ENCODE results near the gene VWA3A. TPM values are rescaled to one million over a fixed set of nuclear protein-coding genes. Genes with fewer than 3 reads are reported as not detected.

The VWA3A gene
- total RNA-seq, 1 donor from 2014 or later, result 4.7 TPM

DNA sequence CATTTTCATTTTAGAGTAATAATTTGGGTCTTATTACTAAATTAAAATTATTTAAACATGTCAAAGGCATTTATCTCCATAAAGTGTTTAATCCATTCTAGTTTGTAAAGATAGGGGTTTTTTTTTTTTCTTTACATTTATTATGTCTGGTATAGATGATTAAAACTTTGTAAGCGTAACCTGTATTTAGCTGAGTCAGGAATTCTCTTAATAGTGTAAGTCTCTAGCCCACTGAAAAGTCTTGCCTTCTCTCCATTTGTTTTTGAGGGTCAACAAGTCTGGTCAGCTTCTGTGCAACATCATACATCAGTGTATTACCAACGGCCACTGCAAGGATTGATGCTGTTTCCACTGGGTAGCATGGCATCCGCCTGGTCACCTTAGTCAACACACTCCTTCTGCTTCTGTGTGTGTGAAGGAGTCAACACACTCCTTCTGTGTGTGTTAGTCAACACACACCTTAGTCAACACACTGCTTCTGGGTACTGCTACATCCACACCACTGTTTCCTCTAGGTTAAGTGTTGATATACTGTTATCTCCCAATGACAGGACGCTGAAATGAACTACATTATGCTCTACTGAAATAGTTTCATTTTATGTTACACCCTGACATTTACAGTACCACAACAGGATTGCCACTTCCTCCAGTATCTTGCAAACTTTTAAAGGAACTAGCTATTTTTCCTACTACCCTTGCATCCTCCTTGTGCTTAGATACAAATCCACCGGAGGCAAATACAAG is 37.3 kb upstream of the VWA3A start:
- TF ChIP-seq, protein P1, sequence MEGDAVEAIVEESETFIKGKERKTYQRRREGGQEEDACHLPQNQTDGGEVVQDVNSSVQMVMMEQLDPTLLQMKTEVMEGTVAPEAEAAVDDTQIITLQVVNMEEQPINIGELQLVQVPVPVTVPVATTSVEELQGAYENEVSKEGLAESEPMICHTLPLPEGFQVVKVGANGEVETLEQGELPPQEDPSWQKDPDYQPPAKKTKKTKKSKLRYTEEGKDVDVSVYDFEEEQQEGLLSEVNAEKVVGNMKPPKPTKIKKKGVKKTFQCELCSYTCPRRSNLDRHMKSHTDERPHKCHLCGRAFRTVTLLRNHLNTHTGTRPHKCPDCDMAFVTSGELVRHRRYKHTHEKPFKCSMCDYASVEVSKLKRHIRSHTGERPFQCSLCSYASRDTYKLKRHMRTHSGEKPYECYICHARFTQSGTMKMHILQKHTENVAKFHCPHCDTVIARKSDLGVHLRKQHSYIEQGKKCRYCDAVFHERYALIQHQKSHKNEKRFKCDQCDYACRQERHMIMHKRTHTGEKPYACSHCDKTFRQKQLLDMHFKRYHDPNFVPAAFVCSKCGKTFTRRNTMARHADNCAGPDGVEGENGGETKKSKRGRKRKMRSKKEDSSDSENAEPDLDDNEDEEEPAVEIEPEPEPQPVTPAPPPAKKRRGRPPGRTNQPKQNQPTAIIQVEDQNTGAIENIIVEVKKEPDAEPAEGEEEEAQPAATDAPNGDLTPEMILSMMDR (conservative IDR thresholded peaks at IDR 0.05), result no peak
- Mint-ChIP-seq H3K4me1 (ENCODE audit: unreplicated experiment) (no peaks in the 10 kb centered on the region), H3K27me3 (no peaks in the 10 kb centered on the region), H3K27ac (no peak overlapping the region), H3K9me3 (no peaks in the 10 kb centered on the region), H3K36me3 (peaks cover 3% of the 10 kb centered on the region), H3K4me3 (no peak overlapping the region)
- no peak for DNase-seq (ENCODE audit: extremely low spot score, unreplicated experiment)

DNA sequence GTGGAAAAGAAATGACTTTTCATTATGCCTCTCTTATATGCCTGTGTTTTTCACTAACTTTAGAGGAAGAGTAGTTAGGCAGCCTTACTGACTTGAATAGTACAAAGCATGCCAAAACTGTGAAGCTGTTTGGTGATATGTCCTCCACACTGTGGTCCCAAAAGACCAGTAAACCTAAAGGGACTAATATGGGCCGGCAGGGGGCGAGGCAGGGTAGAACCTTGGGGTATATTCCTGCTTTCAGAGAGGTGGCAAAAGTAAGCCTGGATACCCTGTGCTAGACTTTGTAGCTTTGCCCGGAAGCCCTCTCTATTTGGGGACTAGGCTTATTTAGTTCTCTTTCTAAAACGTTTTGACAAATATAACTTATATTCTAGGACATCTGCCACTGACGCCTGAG is 36.5 kb upstream of the VWA3A start:
- Mint-ChIP-seq H3K4me1 (ENCODE audit: unreplicated experiment) (no peaks in the 10 kb centered on the region), H3K9me3 (no peaks in the 10 kb centered on the region), H3K4me3 (no peak overlapping the region), H3K36me3 (peaks cover 3% of the 10 kb centered on the region), H3K27me3 (no peaks in the 10 kb centered on the region), H3K27ac (no peak overlapping the region)
- no peak for DNase-seq (ENCODE audit: extremely low spot score, unreplicated experiment)
- TF ChIP-seq, protein P1 (conservative IDR thresholded peaks at IDR 0.05), result peak; percentile 51

DNA sequence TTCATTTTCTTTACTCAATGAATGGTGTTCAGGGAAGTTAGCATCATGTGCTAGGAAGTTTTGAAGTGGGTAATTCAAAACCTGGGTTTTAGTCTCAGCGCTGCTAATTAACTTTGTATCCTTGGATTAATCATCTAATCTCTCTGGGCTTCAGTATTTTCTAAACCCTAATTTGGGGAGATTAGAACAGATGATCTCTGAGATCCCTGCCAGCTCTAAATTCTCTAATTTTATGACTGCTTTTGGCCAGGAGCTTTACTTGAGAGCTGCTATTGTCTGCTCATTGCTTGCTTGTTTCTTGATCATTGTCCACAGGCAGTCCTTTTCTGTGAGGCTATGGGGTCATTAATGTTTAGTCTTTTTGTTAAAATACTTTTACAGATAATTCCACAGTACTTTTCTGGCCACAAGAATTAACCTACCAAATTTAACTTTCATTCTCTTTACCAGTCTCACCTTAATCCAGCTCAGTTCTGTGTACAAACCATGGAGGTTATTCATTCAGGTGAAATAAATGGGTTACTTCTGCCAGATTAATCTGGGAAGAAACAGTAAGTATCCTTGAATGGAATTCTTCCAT is 28.4 kb upstream of the VWA3A start:
- no peaks in the 10 kb centered on the region for H3K4me1 Mint-ChIP-seq (ENCODE audit: unreplicated experiment)
- peaks cover 4% of the 10 kb centered on the region for H3K9me3 Mint-ChIP-seq
- no peak for DNase-seq (ENCODE audit: extremely low spot score, unreplicated experiment)
- H3K4me3 Mint-ChIP-seq, result no peak overlapping the region
- no peaks in the 10 kb centered on the region for H3K27me3 Mint-ChIP-seq
- H3K27ac Mint-ChIP-seq, result no peak overlapping the region
- peaks cover 9% of the 10 kb centered on the region for H3K36me3 Mint-ChIP-seq
- TF ChIP-seq, protein P1 (conservative IDR thresholded peaks at IDR 0.05), result no peak

DNA sequence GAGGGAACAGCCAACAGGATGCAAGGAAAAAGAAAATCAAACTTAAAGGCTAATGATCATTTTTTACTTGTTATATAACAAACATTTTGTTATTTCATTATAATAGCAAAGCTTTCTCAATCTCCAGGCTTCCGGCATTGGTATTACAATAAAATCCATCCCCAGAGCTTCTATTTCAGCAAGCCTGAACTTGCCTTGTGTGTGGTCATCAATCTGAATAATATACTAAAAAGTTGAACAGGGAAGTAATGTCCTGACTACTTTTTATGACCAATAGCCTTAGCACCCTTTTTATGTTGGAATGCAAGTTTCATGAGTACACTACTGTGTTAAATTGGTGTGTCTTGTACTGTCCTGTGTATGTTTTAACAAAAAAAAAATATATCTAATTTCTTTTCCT is 27.1 kb upstream of the VWA3A start:
- no peaks in the 10 kb centered on the region for H3K27me3 Mint-ChIP-seq
- TF ChIP-seq, protein P1 (conservative IDR thresholded peaks at IDR 0.05), result no peak
- peaks cover 4% of the 10 kb centered on the region for H3K9me3 Mint-ChIP-seq
- H3K4me3 Mint-ChIP-seq, result no peak overlapping the region
- H3K4me1 Mint-ChIP-seq (ENCODE audit: unreplicated experiment), result no peaks in the 10 kb centered on the region
- DNase-seq (ENCODE audit: extremely low spot score, unreplicated experiment), result no peak
- H3K27ac Mint-ChIP-seq, result no peak overlapping the region
- peaks cover 9% of the 10 kb centered on the region for H3K36me3 Mint-ChIP-seq

DNA sequence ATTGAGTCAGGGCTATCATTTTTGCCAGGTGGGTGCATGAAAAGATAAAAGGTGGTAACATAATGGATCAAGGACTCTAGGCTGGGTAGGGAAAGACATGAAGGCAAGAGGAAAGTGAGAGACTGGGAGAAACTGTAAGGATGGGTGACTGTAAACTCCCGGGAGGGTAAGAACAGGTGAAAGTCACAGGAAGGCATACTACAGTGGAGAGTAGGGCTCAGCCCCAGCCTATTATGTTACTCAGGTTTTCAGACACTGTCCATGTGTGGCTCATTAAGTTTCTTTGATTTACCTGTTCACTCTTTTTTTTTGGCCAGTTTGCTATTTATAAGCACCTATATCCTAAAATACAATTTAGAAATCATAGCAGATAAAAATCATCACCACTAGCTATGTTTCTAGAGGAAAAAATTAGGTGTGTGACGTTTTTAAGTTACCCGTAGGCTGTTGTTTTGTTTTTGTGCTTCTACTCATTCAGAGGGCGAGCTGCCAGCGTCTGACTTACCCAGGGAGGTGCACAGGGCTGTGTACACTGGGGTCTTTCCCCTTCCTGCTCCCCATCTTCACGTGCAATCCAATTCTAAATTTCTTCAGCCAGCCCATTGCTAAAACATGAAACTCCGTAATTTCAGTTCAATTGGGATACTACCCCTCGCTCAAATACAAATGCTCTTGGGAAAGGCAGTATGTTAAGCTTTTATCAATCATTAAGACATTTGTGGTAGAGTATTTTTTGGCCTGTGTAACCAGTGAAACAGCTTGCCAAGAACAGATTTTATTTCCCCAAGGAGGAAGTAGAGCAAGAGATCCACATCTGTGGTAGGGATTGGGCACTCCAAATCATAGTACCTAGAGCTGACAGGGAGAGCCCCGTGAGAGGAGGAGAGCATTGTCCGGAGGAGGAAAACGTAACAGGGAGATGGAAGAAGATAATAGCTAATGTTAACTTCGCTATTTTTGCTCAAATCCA is 21.7 kb upstream of the VWA3A start:
- H3K4me3 Mint-ChIP-seq, result no peak overlapping the region
- TF ChIP-seq, protein P1 (conservative IDR thresholded peaks at IDR 0.05), result no peak
- H3K9me3 Mint-ChIP-seq, result peaks cover 4% of the 10 kb centered on the region
- DNase-seq (ENCODE audit: extremely low spot score, unreplicated experiment), result no peak
- H3K4me1 Mint-ChIP-seq (ENCODE audit: unreplicated experiment), result no peaks in the 10 kb centered on the region
- no peak overlapping the region for H3K27ac Mint-ChIP-seq
- H3K36me3 Mint-ChIP-seq, result peaks cover 9% of the 10 kb centered on the region
- H3K27me3 Mint-ChIP-seq, result no peaks in the 10 kb centered on the region
